Hepatocyte (in vitro differentiated cells): Measurements from ENCODE around the gene PAGE1.

Source experiments
- CTCF ChIP-seq: fragments of 200-600 bp; sonication (generic); IDR thresholded peaks from 2 replicates; pipeline ENCODE4 v1.5.1; 2016; ENCODE audit warnings: antibody characterized with exemption, mild to moderate bottlenecking; ENCODE audit not compliant: poor library complexity
- EZH2 ChIP-seq: fragments of 200-600 bp; sonication (generic); IDR thresholded peaks from 2 replicates; pipeline ENCODE4 v1.6.1; 2016; ENCODE audit warnings: antibody characterized with exemption, mild to moderate bottlenecking, borderline replicate concordance

- TF ChIP-seq CTCF (no peak), EZH2 (no peak)
Observed at GRCh38 chrX:49704691-49705404, 9.1 kb upstream of the PAGE1 start.
